Endothelial cell of umbilical vein (primary cell): ENCODE measurements around the gene H2BK1. TPM values are rescaled to one million over a fixed set of nuclear protein-coding genes. Genes with fewer than 3 reads are reported as not detected.

Experiments
- BruUV-seq: library from RNA; stranded (reverse); fragments of 400-500 nt; replicated peaks from 2 replicates; lab custom pipeline; 2021; lab: Mats Ljungman, UMichigan
- CTCF ChIA-PET: fragments of 300-600, 350-600 bp; sonication (Branson Sonifier 250); formaldehyde crosslinking; loops from one replicate; lab custom pipeline; 2021; ENCODE audit warnings: antibody characterized with exemption, inconsistent platforms; lab: Charles Lee
- POLR2A ChIA-PET: fragments of 300-600, 350-600 bp; sonication (Branson Sonifier 250); formaldehyde crosslinking; loops from one replicate; lab custom pipeline; 2021; ENCODE audit warnings: antibody characterized with exemption, inconsistent platforms; lab: Charles Lee
- DNase-seq: peaks from one replicate; pipeline ENCODE4 v3.0.0-alpha.2; 2011; ENCODE audit warnings: low read depth, low spot score
- FAIRE-seq: peaks from 2 replicates; lab custom pipeline; 2011; peaks lifted over from hg19 to GRCh38; lab: Jason Lieb, UNC
- H2AFZ ChIP-seq: 2 replicates; pipeline ENCODE4 v1.6.0; 2012; ENCODE audit warnings: low read depth, low read length, control low read depth, inconsistent platforms
- H3K27ac ChIP-seq: 2 replicates; pipeline ENCODE4 v1.5.1; 2011; ENCODE audit warnings: low read depth, mild to moderate bottlenecking, control low read depth, low read length, moderate library complexity; ENCODE audit not compliant: insufficient read depth
- H3K27me3 ChIP-seq, 2 experiments: 2 replicates each; pipeline versions ENCODE4 v1.6.0 to v1.6.1; 2011; ENCODE audit warnings: low read length in 2 of 2, mixed read lengths in 1 of 2; ENCODE audit not compliant: control insufficient read depth in 2 of 2, insufficient read depth in 2 of 2
- H3K36me3 ChIP-seq, 2 experiments: 2 replicates in 1 of 2; 3 replicates in 1 of 2; pipeline ENCODE4 v1.5.1; 2011; ENCODE audit warnings: low read length in 2 of 2, mild to moderate bottlenecking in 1 of 2, moderate library complexity in 1 of 2; ENCODE audit not compliant: control insufficient read depth in 2 of 2, insufficient read depth in 2 of 2; ENCODE audit errors: extremely low read depth in 1 of 2
- H3K4me1 ChIP-seq: 3 replicates; pipeline ENCODE4 v1.5.1; 2011; ENCODE audit warnings: mild to moderate bottlenecking, low read length; ENCODE audit not compliant: control insufficient read depth, insufficient read depth; ENCODE audit errors: extremely low read depth
- H3K4me2 ChIP-seq: 2 replicates; pipeline ENCODE4 v1.6.1; 2011; ENCODE audit warnings: low read length, control low read depth, mixed read lengths; ENCODE audit not compliant: insufficient read depth
- H3K4me3 ChIP-seq, 3 experiments: fragments of 200-600 bp in 1 of 3; sonication (generic), shearing (Covaris generic) in 1 of 3; replicated peaks in 1 of 3; 2 replicates each; pipeline ENCODE4 v1.5.1; 2011 to 2016; ENCODE audit warnings: control low read depth in 3 of 3, low read length in 3 of 3, mild to moderate bottlenecking in 2 of 3, inconsistent platforms in 1 of 3, low read depth in 1 of 3, moderate library complexity in 1 of 3; ENCODE audit not compliant: insufficient read depth in 1 of 3
- H3K79me2 ChIP-seq: 2 replicates; pipeline ENCODE4 v1.6.0; 2012; ENCODE audit warnings: low read length, inconsistent platforms; ENCODE audit not compliant: control insufficient read depth, insufficient read depth
- H3K9ac ChIP-seq: replicated peaks from 2 replicates; pipeline ENCODE3; 2011; ENCODE audit warnings: low read length, control low read depth; ENCODE audit not compliant: insufficient read depth; ENCODE audit errors: extremely low read depth
- H3K9me1 ChIP-seq: replicated peaks from 3 replicates; pipeline ENCODE4 v1.6.0; 2011; ENCODE audit warnings: mild to moderate bottlenecking, low read length; ENCODE audit not compliant: control insufficient read depth, insufficient read depth; ENCODE audit errors: extremely low read depth
- H3K9me3 ChIP-seq: replicated peaks from 2 replicates; pipeline ENCODE4 v1.5.1; 2012; ENCODE audit warnings: low read length, inconsistent platforms; ENCODE audit not compliant: control insufficient read depth, insufficient read depth
- H4K20me1 ChIP-seq: replicated peaks from 2 replicates; pipeline ENCODE3; 2011; ENCODE audit warnings: mild to moderate bottlenecking, low read length; ENCODE audit not compliant: control insufficient read depth, insufficient read depth; ENCODE audit errors: extremely low read depth
- EZH2 ChIP-seq: IDR thresholded peaks from 2 replicates; pipeline ENCODE4 v1.6.1; 2012; ENCODE audit warnings: borderline replicate concordance, low read depth, mild to moderate bottlenecking, moderate library complexity, low read length, inconsistent platforms; ENCODE audit not compliant: severe bottlenecking
- FOS ChIP-seq: IDR thresholded peaks from 2 replicates; pipeline ENCODE4 v1.6.1; 2011; ENCODE audit warnings: mild to moderate bottlenecking, low read length, moderate library complexity, borderline replicate concordance; ENCODE audit not compliant: insufficient read depth
- GATA2 ChIP-seq: IDR thresholded peaks from 2 replicates; pipeline ENCODE4 v1.7.0; 2011; ENCODE audit warnings: low read depth, mild to moderate bottlenecking, moderate library complexity, mixed read lengths, low read length; ENCODE audit not compliant: insufficient read length, insufficient read depth
- JUN ChIP-seq: IDR thresholded peaks from 2 replicates; pipeline ENCODE4 v1.6.1; 2011; ENCODE audit warnings: borderline replicate concordance, low read depth; ENCODE audit not compliant: insufficient read length, insufficient read depth
- MAX ChIP-seq: IDR thresholded peaks from 2 replicates; pipeline ENCODE4 v1.6.1; 2011; ENCODE audit not compliant: insufficient read depth, insufficient read length
- MYC ChIP-seq: IDR thresholded peaks from one replicate; pipeline ENCODE4 v1.6.1; 2011; ENCODE audit warnings: mild to moderate bottlenecking, low read depth, low read length
- POLR2A ChIP-seq: IDR thresholded peaks from 2 replicates; pipeline ENCODE4 v1.6.1; 2012; ENCODE audit warnings: low read depth, mild to moderate bottlenecking, control low read depth, low read length
- POLR2AphosphoS5 ChIP-seq: IDR thresholded peaks from 2 replicates; pipeline ENCODE4 v1.6.1; 2012; ENCODE audit warnings: low read depth, mild to moderate bottlenecking, control low read depth, low read length, moderate library complexity; ENCODE audit not compliant: insufficient read depth
- dilution Hi-C: fragments of 300-500 bp; cut with MboI; formaldehyde crosslinking; loops from one replicate; pipeline ENCODE4 v1.15.0; 2019; ENCODE audit warnings: low sequenced_read_pairs; ENCODE audit not compliant: extremely low pct_ligation_motif_present
- intact Hi-C: fragments of 100-400 bp; cut with micrococcal nuclease; formaldehyde crosslinking; loops from one replicate; pipeline ENCODE4 v1.10.0; 2022
- polyA plus RNA-seq, 4 experiments: library from polyadenylated mRNA; depleted of rRNA in 3 of 4; stranded (reverse) in 3 of 4; unstranded in 1 of 4; fragments of >200 nt; gene quantifications; 2 replicates each; pipeline versions ENCODE4 v1.2.1 to v1.2.3, GENCODE V29; 2011 to 2012; ENCODE audit warnings: missing spikeins in 1 of 4
- total RNA-seq: library from RNA; stranded (reverse); gene quantifications from 2 replicates; pipeline ENCODE4 v1.2.3, GENCODE V29; 2021
- TF ChIP-seq, protein P1 (sequence below), 2 donors: IDR thresholded peaks; 1 replicate in 1 of 2; 2 replicates in 1 of 2; pipeline ENCODE4 v1.5.1; 2011; ENCODE audit warnings: low read length in 2 of 2, mild to moderate bottlenecking in 2 of 2, moderate library complexity in 2 of 2, control low read depth in 1 of 2, inconsistent platforms in 1 of 2, low read depth in 1 of 2; ENCODE audit not compliant: insufficient read depth in 1 of 2; ENCODE audit errors: extremely low read depth in 1 of 2

H2BK1 gene
- total and polyA plus RNA-seq, 2 donors (not counting 3 experiments of a cell fraction or from before 2014, with no cell fraction given): not detected

GRCh38 chr7:151248346-151249033, 38.2 kb upstream of the H2BK1 start, which contains the start of gene SMARCD3:
Gene SMARCD3 (minus strand): TSS chr7:151248694. CDS start chr7:151248562, 132 bp downstream.
- Histone ChIP-seq H4K20me1 (no peaks in the 10 kb centered on the region), H3K9me3 (no peaks in the 10 kb centered on the region), H3K9me1 (no peaks in the 10 kb centered on the region), H3K4me2 (peak within 1 kb of the TSS; percentile 55), H3K4me1 (peaks cover 15% of the 10 kb centered on the region), H3K36me3 (no peaks in the 10 kb centered on the region), H3K79me2 (no peaks in the 10 kb centered on the region), H3K27ac (no peak within 1 kb of the TSS), H2AFZ (peak within 1 kb of the TSS; percentile 77), H3K4me3 (peak within 1 kb of the TSS; percentile 17 to 57 (median 41)), H3K9ac (peak within 1 kb of the TSS; percentile 48), H3K27me3 (peaks cover 0 to 6% of the 10 kb centered on the region in 2 experiments)
- ChIA-PET POLR2A (interaction anchor here (1.0 kb wide), 1 partner anchor 21 kb away, joined by 3 read pairs; the partner anchor contains the start of gene ABCF2), CTCF (interaction anchor here (0.7 kb wide), 1 partner anchor 21 kb away, joined by 3 read pairs; the partner anchor contains the start of gene ABCF2)
- BruUV-seq: no TSS peak
- no peak for TF ChIP-seq EZH2
- TF ChIP-seq MAX: no peak
- no peak for TF ChIP-seq GATA2
- TF ChIP-seq MYC: no peak
- TF ChIP-seq POLR2A: no peak
- TF ChIP-seq, protein P1, sequence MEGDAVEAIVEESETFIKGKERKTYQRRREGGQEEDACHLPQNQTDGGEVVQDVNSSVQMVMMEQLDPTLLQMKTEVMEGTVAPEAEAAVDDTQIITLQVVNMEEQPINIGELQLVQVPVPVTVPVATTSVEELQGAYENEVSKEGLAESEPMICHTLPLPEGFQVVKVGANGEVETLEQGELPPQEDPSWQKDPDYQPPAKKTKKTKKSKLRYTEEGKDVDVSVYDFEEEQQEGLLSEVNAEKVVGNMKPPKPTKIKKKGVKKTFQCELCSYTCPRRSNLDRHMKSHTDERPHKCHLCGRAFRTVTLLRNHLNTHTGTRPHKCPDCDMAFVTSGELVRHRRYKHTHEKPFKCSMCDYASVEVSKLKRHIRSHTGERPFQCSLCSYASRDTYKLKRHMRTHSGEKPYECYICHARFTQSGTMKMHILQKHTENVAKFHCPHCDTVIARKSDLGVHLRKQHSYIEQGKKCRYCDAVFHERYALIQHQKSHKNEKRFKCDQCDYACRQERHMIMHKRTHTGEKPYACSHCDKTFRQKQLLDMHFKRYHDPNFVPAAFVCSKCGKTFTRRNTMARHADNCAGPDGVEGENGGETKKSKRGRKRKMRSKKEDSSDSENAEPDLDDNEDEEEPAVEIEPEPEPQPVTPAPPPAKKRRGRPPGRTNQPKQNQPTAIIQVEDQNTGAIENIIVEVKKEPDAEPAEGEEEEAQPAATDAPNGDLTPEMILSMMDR (IDR thresholded peaks at IDR 0.05; ENCODE audit: extremely low read depth in 1 of 2, insufficient read depth in 1 of 2, low read depth in 1 of 2, low read length in 2 of 2): no peak
- TF ChIP-seq FOS: no peak
- TF ChIP-seq JUN: no peak
- TF ChIP-seq POLR2AphosphoS5: no peak
- dilution Hi-C loops: no loop called here
- intact Hi-C loops: no loop called here
- peak; percentile 49 for DNase-seq
- FAIRE-seq: no peak
